PC-9 (cell line): ENCODE measurements around the gene NRARP.

Experiments used
- EZH2 ChIP-seq: fragments of 200-600 bp; sonication (generic); IDR thresholded peaks from 2 replicates; pipeline ENCODE4 v1.8.0; 2017; ENCODE audit warnings: antibody characterized with exemption, low read depth
- TF ChIP-seq, protein P1 (sequence below): fragments of 200-600 bp; sonication (generic); conservative IDR thresholded peaks from 2 replicates; pipeline ENCODE4 v1.6.1; 2017; ENCODE audit warnings: mixed run types, antibody characterized with exemption, mild to moderate bottlenecking, moderate library complexity

DNA sequence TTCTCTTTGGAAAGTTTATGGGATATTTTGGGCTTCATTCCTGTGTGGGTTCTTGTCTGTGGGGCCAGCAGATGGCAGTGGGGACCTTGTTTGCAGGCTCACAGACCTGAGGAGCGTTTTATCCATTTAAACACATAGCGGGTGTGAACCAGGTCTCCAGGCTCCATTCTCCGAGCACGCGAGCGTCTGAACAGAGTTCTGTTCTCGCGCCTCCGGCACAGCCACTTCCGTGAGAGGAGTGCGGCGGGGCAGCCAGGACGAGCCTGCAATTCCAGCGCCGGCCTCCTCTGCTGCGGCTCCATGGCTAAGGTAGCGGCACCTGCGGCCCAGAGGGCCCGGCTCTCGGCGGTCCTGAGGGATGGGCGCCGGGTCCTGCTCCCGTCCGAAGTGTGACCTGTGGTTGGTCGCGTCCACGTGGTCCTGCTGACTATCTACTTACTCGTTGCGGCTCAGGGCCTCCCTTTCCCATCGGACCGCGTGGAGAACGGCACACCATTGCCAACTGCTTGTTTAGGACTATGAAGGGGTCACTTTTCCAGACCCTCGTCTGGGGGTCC is 7.3 kb downstream of the NRARP start:
- TF ChIP-seq, protein P1, sequence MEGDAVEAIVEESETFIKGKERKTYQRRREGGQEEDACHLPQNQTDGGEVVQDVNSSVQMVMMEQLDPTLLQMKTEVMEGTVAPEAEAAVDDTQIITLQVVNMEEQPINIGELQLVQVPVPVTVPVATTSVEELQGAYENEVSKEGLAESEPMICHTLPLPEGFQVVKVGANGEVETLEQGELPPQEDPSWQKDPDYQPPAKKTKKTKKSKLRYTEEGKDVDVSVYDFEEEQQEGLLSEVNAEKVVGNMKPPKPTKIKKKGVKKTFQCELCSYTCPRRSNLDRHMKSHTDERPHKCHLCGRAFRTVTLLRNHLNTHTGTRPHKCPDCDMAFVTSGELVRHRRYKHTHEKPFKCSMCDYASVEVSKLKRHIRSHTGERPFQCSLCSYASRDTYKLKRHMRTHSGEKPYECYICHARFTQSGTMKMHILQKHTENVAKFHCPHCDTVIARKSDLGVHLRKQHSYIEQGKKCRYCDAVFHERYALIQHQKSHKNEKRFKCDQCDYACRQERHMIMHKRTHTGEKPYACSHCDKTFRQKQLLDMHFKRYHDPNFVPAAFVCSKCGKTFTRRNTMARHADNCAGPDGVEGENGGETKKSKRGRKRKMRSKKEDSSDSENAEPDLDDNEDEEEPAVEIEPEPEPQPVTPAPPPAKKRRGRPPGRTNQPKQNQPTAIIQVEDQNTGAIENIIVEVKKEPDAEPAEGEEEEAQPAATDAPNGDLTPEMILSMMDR: peak; percentile 45
- TF ChIP-seq EZH2: no peak
